CD14-positive monocyte (primary cell): ENCODE data around the gene SLC25A30. TPM values are rescaled to one million over a fixed set of nuclear protein-coding genes. Genes with fewer than 3 reads are reported as not detected.

ENCODE experiments used
- DNase-seq, 3 donors: peaks; one replicate each; pipeline ENCODE4 v3.0.0-alpha.2; 2011 to 2022
- H2AFZ ChIP-seq: 2 replicates; pipeline ENCODE4 v1.6.0; 2012; ENCODE audit warnings: mild to moderate bottlenecking, low read depth, low read length, inconsistent platforms; ENCODE audit not compliant: insufficient read depth, poor library complexity, severe bottlenecking
- H3K27ac ChIP-seq, 2 donors: 1 replicate in 1 of 2; 2 replicates in 1 of 2; pipeline ENCODE4 v1.5.1; 2012 to 2013; ENCODE audit warnings: low read length in 2 of 2, control low read depth in 1 of 2, inconsistent platforms in 1 of 2, low read depth in 1 of 2, mild to moderate bottlenecking in 1 of 2
- H3K27me3 ChIP-seq, 2 donors: one replicate each; pipeline versions ENCODE4 v1.6.0 to v1.6.1; 2011 to 2013; ENCODE audit warnings: low read length in 2 of 2; ENCODE audit not compliant: control insufficient read depth in 2 of 2, insufficient read depth in 2 of 2
- H3K36me3 ChIP-seq, 2 donors: replicated peaks in 1 of 2; 1 replicate in 1 of 2; 2 replicates in 1 of 2; pipeline versions ENCODE4 v1.5.1 to v1.6.1; 2012 to 2013; ENCODE audit warnings: low read length in 2 of 2, control low read depth in 1 of 2, inconsistent platforms in 1 of 2, mild to moderate bottlenecking in 1 of 2; ENCODE audit not compliant: insufficient read depth in 2 of 2, control insufficient read depth in 1 of 2
- H3K4me1 ChIP-seq, 2 donors: 1 replicate in 1 of 2; 2 replicates in 1 of 2; pipeline versions ENCODE4 v1.5.1 to v1.6.1; 2012 to 2013; ENCODE audit warnings: low read length in 2 of 2, control low read depth in 1 of 2, inconsistent platforms in 1 of 2, mild to moderate bottlenecking in 1 of 2, moderate library complexity in 1 of 2; ENCODE audit not compliant: insufficient read depth in 2 of 2, control insufficient read depth in 1 of 2
- H3K4me2 ChIP-seq: replicated peaks from 2 replicates; pipeline ENCODE3; 2012; ENCODE audit warnings: low read length, moderate library complexity, mild to moderate bottlenecking; ENCODE audit not compliant: poor library complexity, severe bottlenecking; ENCODE audit errors: extremely low read depth
- H3K4me3 ChIP-seq, 3 experiments: fragments of 200-600 bp in 1 of 3; sonication (generic) in 1 of 3; replicated peaks in 1 of 3; 1 replicate in 2 of 3; 2 replicates in 1 of 3; pipeline ENCODE4 v1.5.1; 2011 to 2013; ENCODE audit warnings: low read length in 3 of 3, mild to moderate bottlenecking in 3 of 3, control low read depth in 2 of 3, low read depth in 2 of 3, inconsistent platforms in 1 of 3, moderate library complexity in 1 of 3
- H3K79me2 ChIP-seq: 2 replicates; pipeline ENCODE4 v1.6.0; 2012; ENCODE audit warnings: mild to moderate bottlenecking, control low read depth, inconsistent platforms, low read length, moderate library complexity; ENCODE audit not compliant: insufficient read depth
- H3K9ac ChIP-seq: 2 replicates; pipeline ENCODE4 v1.6.0; 2017; ENCODE audit warnings: low read length, mild to moderate bottlenecking; ENCODE audit not compliant: insufficient read depth, poor library complexity, severe bottlenecking
- H3K9me3 ChIP-seq, 2 donors: replicated peaks in 1 of 2; 1 replicate in 1 of 2; 2 replicates in 1 of 2; pipeline versions ENCODE4 v1.5.1 to v1.6.1; 2012 to 2013; ENCODE audit warnings: low read length in 2 of 2, control low read depth in 1 of 2; ENCODE audit not compliant: control insufficient read depth in 1 of 2, insufficient read depth in 1 of 2
- H4K20me1 ChIP-seq: 2 replicates; pipeline ENCODE4 v1.6.0; 2012; ENCODE audit warnings: mild to moderate bottlenecking, low read length, control low read depth, moderate library complexity; ENCODE audit not compliant: insufficient read depth
- H3K27ac Mint-ChIP-seq, 7 donors: one replicate each; pipeline ENCODE4 v1.8.0; 2020; ENCODE audit warnings: mild to moderate bottlenecking in 7 of 7, mixed read lengths in 7 of 7, moderate library complexity in 6 of 7, inconsistent platforms in 2 of 7
- H3K27me3 Mint-ChIP-seq, 3 donors: one replicate each; pipeline ENCODE4 v1.8.0; 2021 to 2022; ENCODE audit warnings: low read depth in 3 of 3, mild to moderate bottlenecking in 3 of 3, mixed read lengths in 3 of 3, moderate library complexity in 3 of 3, inconsistent platforms in 1 of 3
- H3K36me3 Mint-ChIP-seq, 2 donors: one replicate each; pipeline ENCODE4 v1.8.0; 2020; ENCODE audit warnings: mixed read lengths in 2 of 2, inconsistent platforms in 1 of 2, mild to moderate bottlenecking in 1 of 2
- H3K4me1 Mint-ChIP-seq: one replicate; pipeline ENCODE4 v1.8.0; 2020; ENCODE audit warnings: mild to moderate bottlenecking, mixed read lengths
- H3K4me3 Mint-ChIP-seq, 2 donors: one replicate each; pipeline ENCODE4 v1.8.0; 2020; ENCODE audit warnings: mild to moderate bottlenecking in 2 of 2, mixed read lengths in 2 of 2, moderate library complexity in 1 of 2
- H3K9me3 Mint-ChIP-seq, 7 donors: one replicate each; pipeline ENCODE4 v1.8.0; 2020 to 2022; ENCODE audit warnings: mixed read lengths in 7 of 7, mild to moderate bottlenecking in 6 of 7, moderate library complexity in 6 of 7, inconsistent platforms in 2 of 7
- WGBS: methylation state at CpG from one replicate; pipeline ENCODE4 v1.1.5; 2013; ENCODE audit warnings: missing lambda C conversion rate; ENCODE audit not compliant: insufficient coverage; 5-methylcytosine and 5-hydroxymethylcytosine counted together
- intact Hi-C, 2 donors: fragments of 100-400 bp; cut with micrococcal nuclease; formaldehyde crosslinking; loops; one replicate each; pipeline versions ENCODE4 v1.15.0 to v1.15.1; 2023
- polyA plus RNA-seq, 3 donors: library from polyadenylated mRNA; depleted of rRNA in 1 of 3; unstranded in 2 of 3; stranded (reverse) in 1 of 3; fragments of 300-500 nt in 2 of 3; fragments of >200 nt in 1 of 3; fragmentation: Illumina TruSeq in 2 of 3; gene quantifications; 1 replicate in 2 of 3; 2 replicates in 1 of 3; pipeline ENCODE4 v1.2.3, GENCODE V29; 2012 to 2021
- TF ChIP-seq, protein P1 (sequence below): fragments of 200-600 bp; IDR thresholded peaks from one replicate; pipeline ENCODE4 v1.8.0; 2022; ENCODE audit warnings: antibody characterized with exemption, mild to moderate bottlenecking

The SLC25A30 gene
- polyA plus RNA-seq, 3 donors, result 0.92 to 14.0 (median 2.3) TPM

- Histone ChIP-seq H3K9me3 (no peaks in the 10 kb centered on the region), H3K27me3 (no peaks in the 10 kb centered on the region), H3K36me3 (peaks cover 38 to 62% of the 10 kb centered on the region in 2 donors), H2AFZ (no peak overlapping the region), H3K79me2 (peaks cover 46% of the 10 kb centered on the region), H3K4me3 (no peak overlapping the region), H3K4me2 (no peak overlapping the region), H4K20me1 (peaks cover 61% of the 10 kb centered on the region), H3K4me1 (peaks cover 16 to 44% of the 10 kb centered on the region in 2 donors), H3K27ac (peak overlapping the region in 1 of 2 donors; percentile 30), H3K9ac (no peak overlapping the region)
- TF ChIP-seq, protein P1, sequence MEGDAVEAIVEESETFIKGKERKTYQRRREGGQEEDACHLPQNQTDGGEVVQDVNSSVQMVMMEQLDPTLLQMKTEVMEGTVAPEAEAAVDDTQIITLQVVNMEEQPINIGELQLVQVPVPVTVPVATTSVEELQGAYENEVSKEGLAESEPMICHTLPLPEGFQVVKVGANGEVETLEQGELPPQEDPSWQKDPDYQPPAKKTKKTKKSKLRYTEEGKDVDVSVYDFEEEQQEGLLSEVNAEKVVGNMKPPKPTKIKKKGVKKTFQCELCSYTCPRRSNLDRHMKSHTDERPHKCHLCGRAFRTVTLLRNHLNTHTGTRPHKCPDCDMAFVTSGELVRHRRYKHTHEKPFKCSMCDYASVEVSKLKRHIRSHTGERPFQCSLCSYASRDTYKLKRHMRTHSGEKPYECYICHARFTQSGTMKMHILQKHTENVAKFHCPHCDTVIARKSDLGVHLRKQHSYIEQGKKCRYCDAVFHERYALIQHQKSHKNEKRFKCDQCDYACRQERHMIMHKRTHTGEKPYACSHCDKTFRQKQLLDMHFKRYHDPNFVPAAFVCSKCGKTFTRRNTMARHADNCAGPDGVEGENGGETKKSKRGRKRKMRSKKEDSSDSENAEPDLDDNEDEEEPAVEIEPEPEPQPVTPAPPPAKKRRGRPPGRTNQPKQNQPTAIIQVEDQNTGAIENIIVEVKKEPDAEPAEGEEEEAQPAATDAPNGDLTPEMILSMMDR, result no peak
- no peaks in the 10 kb centered on the region for H3K9me3 Mint-ChIP-seq
- peaks cover 51 to 63% of the 10 kb centered on the region in 2 donors for H3K36me3 Mint-ChIP-seq
- H3K4me3 Mint-ChIP-seq, result no peak overlapping the region
- intact Hi-C loops, result no loop called here
- peaks cover 41% of the 10 kb centered on the region for H3K4me1 Mint-ChIP-seq
- no peaks in the 10 kb centered on the region for H3K27me3 Mint-ChIP-seq
- peak overlapping the region in 5 of 7 donors; percentile 34 to 90 (median 68) for H3K27ac Mint-ChIP-seq
- DNase-seq, result no peak
- 98% methylated on average over 9 of the region's 12 CpGs for WGBS
Observed at GRCh38 chr13:45410466-45410865, 7.7 kb downstream of the SLC25A30 start.

DNA sequence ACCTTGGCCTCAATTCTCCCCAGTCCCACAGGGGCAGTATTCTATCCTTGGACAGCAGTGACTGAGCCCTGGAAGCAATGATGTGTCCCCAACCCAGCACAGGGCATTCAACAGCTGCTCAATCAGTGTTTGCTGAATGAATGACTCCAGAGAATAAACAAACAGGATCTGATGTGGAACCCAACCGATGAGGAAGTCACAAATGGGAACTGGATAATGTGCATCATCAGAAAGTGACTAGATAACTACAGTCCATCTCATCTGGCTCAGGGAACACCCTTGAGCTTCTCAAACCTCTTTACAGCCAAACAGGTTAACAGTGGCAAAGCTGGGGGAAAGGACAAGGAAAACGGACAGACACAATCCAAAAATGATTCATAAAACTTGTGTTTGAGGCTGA lies 8.2 kb downstream of the SLC25A30 start:
- Histone ChIP-seq H3K36me3 (peaks cover 43 to 66% of the 10 kb centered on the region in 2 donors), H3K4me3 (no peak overlapping the region), H3K79me2 (peaks cover 41% of the 10 kb centered on the region), H4K20me1 (peaks cover 61% of the 10 kb centered on the region), H3K27me3 (no peaks in the 10 kb centered on the region), H3K9ac (no peak overlapping the region), H3K9me3 (no peaks in the 10 kb centered on the region), H3K4me2 (no peak overlapping the region), H2AFZ (no peak overlapping the region), H3K4me1 (peaks cover 11 to 41% of the 10 kb centered on the region in 2 donors), H3K27ac (peak overlapping the region in 1 of 2 donors; percentile 30)
- Mint-ChIP-seq H3K27me3 (no peaks in the 10 kb centered on the region), H3K9me3 (no peaks in the 10 kb centered on the region), H3K27ac (peak overlapping the region; percentile 34 to 90 (median 75)), H3K4me3 (no peak overlapping the region), H3K36me3 (peaks cover 56 to 68% of the 10 kb centered on the region in 2 donors), H3K4me1 (peaks cover 39% of the 10 kb centered on the region)
- intact Hi-C loops, result no loop called here
- 80% methylated on average over 1 of the region's 2 CpGs for WGBS
- TF ChIP-seq, protein P1, result no peak
- peak; percentile 18 to 36 (median 27) for DNase-seq
